SK-N-SH treated with all-trans-retinoic acid at 6 μM for 48 hours (cell line): ENCODE data around the gene ZMIZ2.
"Not testable (repeated sequence)": the region's sequence is repeated elsewhere in the genome, so short reads cannot be mapped to it uniquely, and the experiment has no call there.

ENCODE experiments used
- CSDC2 ChIP-seq: fragments of 250-450 bp; sonication (Bioruptor Pico); IDR thresholded peaks from 2 replicates; pipeline ENCODE4 v1.5.0; 2020; ENCODE audit warnings: mild to moderate bottlenecking, moderate library complexity
- ISL1 ChIP-seq: fragments of 250-450 bp; sonication (Bioruptor Pico); IDR thresholded peaks from 2 replicates; pipeline ENCODE4 v2.1.2; 2022; ENCODE audit warnings: mild to moderate bottlenecking, moderate library complexity
- OSR1 ChIP-seq: fragments of 250-450 bp; sonication (Bioruptor Pico); IDR thresholded peaks from 2 replicates; pipeline ENCODE4 v1.8.0; 2022; ENCODE audit warnings: moderate library complexity, mild to moderate bottlenecking, inconsistent platforms
- POU6F1 ChIP-seq: fragments of 250-450 bp; sonication (Bioruptor Pico); IDR thresholded peaks from 2 replicates; pipeline ENCODE4 v1.8.0; 2021; ENCODE audit warnings: low read depth, mild to moderate bottlenecking, moderate library complexity, borderline replicate concordance
- TOX ChIP-seq: fragments of 250-450 bp; sonication (Bioruptor Pico); IDR thresholded peaks from 2 replicates; pipeline ENCODE4 v1.8.0; 2021; ENCODE audit warnings: mild to moderate bottlenecking, moderate library complexity, borderline replicate concordance
- ZC3H10 ChIP-seq: fragments of 250-450 bp; sonication (Bioruptor Pico); IDR thresholded peaks from 2 replicates; pipeline ENCODE4 v1.5.1; 2021; ENCODE audit warnings: mild to moderate bottlenecking, moderate library complexity
- ZFP3 ChIP-seq: fragments of 250-450 bp; sonication (Bioruptor Pico); IDR thresholded peaks from 2 replicates; pipeline ENCODE4 v1.5.0; 2020; ENCODE audit warnings: mild to moderate bottlenecking, moderate library complexity
- ZNF565 ChIP-seq: fragments of 450-650 bp; formaldehyde crosslinking; conservative IDR thresholded peaks from 2 replicates; pipeline ENCODE4 v1.5.0; 2020; ENCODE audit warnings: low read depth, mild to moderate bottlenecking, moderate library complexity
- ZNF8 ChIP-seq: fragments of 450-650 bp; formaldehyde crosslinking; IDR thresholded peaks from 2 replicates; pipeline ENCODE4 v1.5.0; 2020; ENCODE audit warnings: mild to moderate bottlenecking, moderate library complexity

- not testable (repeated sequence) for TF ChIP-seq ZC3H10 (CRISPR knock-in tag); POU6F1; ZFP3 (CRISPR knock-in tag); TOX (CRISPR knock-in tag); OSR1; ZNF565 (CRISPR knock-in tag); ISL1 (CRISPR knock-in tag); CSDC2 (CRISPR knock-in tag); ZNF8 (CRISPR knock-in tag)
Observed at GRCh38 chr7:44803828-44804519, 55.3 kb downstream of the ZMIZ2 start.
